GM21528 (cell line): ENCODE results near the gene EHD2.
"Not testable (repeated sequence)": the region's sequence is repeated elsewhere in the genome, so short reads cannot be mapped to it uniquely, and the experiment has no call there.

Source experiments
- ATAC-seq: cut with Tn5 transposase; IDR thresholded peaks from one replicate; pipeline ENCODE4 v1.9.1; 2021; ENCODE audit warnings: mild to moderate bottlenecking, moderate library complexity; ENCODE audit not compliant: unreplicated experiment, low FRiP score

Gene EHD2

DNA sequence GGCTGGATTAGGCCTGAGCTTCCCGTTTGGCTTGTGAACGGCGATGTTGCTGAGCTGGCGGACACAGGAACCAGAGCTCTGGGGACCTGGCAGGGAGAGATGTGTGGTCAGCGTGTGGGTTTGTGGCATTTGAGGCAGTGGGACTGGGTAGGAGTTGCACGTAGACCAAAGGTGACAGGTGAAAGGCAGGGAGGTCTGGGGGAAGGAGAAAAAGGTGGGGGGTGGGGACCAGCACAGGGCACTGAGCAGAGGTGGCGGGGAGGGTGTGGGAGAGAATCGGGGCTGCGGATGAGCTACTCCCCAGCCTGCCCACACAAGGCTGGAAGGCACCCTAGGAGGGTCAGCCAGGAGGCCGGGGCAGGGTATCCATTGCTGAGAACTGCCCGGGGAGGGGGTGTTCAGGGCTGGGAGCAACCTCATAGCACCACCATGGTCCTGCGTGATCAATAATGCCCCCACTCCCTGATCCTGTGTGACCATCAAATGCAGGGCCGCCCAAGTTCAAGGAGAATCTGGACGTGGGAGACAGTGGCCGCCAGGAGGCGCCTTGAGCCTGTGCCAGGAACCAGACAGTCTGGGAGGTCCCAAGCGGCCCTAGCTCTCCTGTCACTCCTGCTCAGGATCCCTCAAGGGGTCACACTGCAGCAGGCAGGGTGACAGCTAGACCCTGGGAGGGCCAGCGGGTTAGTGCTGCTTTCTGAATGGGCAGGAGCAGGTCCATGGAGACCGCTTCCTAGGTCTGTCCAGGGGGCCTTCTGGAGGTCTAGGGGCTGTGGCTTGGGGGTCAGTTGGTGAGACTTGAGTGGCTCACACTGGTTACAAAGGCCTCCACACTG lies 52.5 kb downstream of the EHD2 start:
- no peak for ATAC-seq

DNA sequence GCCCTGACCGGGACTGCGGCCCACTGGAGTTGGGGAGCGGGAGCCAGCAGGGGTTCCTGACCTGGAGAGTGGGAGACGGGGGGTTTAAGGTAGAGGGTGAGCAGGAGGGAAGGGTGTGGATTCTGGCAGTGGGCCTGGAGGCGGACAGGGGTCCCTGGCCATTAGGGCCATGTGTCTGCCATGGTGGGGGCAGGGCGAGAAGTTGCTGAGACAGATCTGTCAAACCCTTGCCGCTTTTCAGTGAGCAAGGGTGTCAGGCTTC lies 53.1 kb downstream of the EHD2 start:
- ATAC-seq: no peak

DNA sequence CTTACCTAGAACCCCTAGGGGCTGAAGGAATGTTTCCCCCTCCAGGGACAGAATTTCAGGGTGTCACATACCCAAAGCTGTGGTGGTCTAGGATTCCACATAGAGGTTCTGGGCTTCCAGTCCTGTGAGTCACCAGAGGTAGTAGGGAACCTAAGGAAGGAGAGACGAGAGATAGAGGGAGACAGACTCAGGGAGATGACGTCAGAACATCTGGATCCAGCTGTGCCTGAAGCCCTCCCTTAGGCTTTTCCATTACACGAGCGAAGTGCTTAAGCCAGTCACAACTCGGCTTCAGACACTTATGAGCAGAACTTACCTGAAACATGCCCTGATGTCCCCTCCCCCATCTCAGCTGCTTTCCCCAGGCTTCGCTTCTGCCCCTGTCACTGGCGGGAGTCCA lies 53.4 kb downstream of the EHD2 start:
- ATAC-seq: no peak

DNA sequence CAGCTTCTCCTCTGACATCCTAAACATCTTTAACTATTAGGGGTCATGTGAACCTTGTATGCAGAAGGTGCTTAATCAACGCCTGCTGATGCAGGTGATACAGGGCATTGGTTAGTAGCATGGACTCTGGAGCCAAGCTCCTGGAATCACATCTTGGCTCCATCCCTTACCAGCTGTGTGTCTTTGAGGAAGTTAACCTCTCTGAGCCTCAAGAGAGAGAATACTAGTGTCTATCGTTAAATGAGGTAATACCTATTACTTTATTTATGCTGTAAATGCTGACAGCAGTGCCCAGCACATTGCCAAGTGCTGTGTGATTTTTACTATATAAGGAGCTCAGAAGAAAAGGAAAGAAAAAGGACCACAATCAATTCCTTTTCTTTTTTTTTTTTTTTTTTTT lies 54.1 kb downstream of the EHD2 start:
- ATAC-seq: no peak

DNA sequence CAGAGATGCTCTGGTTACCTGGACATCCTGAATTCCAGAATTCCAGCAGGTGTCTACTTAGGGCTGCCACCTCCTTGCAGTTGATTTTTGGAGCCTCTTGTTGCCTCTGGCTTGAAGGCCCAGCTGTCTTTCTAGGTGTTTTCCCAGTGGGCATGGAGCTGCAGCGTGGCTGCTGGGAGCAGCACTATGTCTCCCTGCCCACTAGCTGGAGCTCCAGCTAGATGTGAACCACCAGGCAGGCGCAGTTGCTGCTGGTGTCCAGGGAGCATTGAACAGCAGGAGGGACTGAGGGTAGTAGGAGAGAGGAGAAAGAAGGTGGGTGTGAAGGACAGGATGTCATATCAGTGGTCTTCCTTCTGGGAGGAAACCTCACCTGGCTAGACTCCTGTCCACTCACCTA lies 55.4 kb downstream of the EHD2 start:
- no peak for ATAC-seq

DNA sequence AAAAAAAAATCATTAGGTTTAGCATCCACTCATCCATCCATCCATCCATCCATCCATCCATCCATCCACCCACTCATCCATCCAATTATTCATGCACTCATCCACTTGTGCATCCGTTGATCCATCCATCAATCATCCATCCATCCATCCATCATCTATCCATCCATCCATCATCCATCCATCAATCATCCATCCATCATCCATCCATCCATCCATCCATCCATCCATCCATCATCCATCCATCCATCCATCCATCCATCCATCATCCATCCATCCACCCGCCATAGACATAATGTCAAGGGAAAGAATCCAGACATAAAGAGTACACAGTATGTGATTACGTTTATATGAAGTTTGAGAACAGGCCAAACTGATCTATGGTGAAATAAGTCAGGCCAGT lies 56.3 kb downstream of the EHD2 start:
- ATAC-seq: no peak

DNA sequence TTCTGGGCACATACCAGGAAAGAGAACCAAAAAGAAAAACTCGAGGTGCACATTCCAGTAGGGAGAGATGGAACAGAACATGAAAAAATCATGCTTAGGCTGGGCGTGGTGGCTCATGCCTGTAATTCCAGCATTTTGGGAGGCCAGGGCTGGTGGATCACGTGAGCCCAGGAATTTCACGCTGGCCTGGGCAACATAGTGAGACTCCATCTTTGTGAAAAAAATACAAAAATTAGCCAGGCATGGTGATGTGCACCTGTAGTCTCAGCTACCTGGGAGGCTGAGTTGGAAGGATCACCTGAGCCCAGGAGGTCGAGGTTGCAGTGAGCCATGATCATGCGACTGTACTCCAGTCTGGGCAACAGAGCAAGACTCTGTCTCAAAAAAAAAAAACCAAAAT lies 58.1 kb downstream of the EHD2 start:
- ATAC-seq: not testable (repeated sequence)

DNA sequence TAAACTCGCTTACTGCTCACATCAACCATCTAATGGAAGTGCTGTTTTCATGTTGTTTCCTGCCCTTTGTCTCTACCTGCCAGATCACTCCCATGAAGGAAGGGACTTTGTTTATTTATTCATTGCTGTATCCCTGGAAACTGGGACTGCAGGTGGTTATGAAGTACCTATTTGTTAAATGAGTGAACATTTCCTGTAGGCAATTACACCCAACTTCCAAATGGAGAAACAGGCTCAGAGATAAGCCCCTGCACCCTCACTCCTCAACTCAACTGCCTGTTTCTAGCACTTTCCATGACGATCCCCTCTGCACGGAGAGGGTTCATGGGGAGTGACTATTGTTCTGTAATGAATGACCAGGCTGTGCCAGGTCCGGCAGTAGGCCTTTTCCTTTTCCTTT lies 63.3 kb downstream of the EHD2 start:
- no peak for ATAC-seq

DNA sequence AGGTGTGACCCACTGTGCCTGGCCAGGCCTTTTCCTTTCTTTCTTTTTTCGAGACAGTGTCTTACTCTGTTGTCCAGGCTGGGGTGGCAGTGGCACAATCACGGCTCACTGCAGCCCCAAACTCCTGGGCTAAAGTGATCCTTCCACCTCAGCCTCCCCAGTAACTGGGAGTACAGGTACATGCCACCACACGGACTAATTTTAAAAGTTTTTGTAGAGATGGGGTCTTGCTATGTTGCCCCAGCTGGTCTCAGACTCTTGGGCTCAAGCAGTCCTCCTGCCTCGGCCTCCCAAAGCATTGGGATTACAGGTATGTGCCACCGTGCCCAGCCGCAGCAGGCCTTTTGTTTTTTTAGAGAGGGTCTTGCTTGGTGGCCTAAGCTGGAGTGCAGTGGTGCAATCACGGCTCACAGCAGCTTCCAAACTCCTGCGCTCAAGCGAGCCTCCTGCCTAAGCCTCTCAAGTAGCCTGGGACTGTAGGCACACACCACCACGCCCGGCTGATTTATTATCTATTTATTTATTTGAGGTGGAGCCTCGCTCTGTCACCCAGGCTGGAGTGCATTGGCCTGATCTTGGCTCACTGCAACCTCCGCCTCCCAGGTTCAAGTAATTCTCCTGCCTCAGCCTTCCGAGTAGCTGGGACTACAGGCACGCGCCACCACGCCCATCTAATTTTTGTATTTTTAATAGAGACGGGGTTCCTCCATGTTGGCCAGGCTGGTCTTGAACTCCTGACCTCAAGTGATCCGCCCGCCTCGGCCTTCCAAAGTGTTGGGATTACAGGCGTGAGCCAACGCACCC lies 64.2 kb downstream of the EHD2 start:
- ATAC-seq: not testable (repeated sequence)

DNA sequence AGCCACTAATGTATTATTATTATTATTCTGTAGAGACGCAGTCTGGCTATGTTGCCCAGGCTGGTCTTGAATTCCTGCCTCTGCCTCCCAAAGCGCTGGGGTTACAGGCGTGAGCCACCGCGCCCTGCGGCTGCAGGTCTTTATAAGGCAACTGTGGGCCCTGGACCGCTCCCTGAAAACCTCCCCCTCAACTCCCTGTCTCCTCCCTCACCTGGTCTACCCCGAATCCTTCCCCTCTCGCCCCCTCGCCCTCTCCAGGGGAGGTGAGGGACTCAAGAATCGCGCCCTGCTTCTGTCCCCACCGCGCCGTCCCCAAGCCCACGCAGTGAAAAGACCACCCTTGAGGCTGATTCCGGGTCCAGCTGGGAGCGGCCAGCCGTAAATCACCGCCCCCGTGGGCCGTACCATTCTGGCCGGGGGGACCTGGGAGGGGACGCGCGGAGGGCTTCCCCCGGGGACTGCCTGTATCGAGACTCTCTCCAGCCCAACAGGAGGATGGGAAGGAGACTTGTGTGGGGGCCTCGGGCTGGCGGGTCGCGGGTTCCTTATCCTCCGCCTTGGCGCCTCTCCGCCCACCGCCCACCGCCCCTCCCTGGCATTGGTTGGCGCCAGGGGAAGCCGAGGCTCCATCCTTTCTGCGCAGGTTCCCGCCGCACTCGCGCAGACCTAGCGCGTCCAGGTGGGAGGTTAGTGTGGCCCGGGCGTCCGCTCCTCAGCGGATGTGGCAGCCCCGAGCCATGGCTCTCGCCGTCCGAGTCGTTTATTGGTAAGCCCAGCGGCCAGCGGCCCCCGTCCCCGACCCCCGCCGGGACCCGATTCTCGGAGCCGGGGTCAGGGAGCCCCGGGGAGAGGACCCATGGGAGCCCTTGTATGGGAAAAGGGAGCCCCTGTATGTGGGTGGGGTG lies 65.1 kb downstream of the EHD2 start, which contains the start of gene SELENOW:
Gene SELENOW, plus strand, starts transcription at position 655 of the 905 bp plus-strand sequence. Its CDS starts 83 bp downstream, at position 738.
- ATAC-seq: peak; percentile 64

DNA sequence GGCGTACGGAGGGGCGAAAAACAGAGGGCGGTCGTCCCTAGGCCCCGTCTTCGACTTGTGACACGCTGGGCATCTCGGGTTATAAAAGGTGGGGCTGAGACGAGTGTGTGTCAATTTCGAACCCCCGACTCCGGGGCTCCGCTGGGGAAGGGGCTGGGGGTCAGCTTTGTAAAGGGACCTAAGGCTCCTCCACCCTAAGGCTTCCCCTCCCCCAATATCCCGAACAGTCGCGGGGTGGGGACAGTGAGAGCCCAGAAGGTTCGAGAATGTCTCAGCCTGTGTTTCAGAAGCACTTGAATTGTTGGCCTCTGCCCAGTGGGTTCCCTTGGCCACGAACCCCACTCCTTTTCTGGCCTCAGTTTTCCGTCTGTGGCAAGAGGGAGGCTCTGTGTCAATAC lies 65.7 kb downstream of the EHD2 start:
- ATAC-seq: no peak

DNA sequence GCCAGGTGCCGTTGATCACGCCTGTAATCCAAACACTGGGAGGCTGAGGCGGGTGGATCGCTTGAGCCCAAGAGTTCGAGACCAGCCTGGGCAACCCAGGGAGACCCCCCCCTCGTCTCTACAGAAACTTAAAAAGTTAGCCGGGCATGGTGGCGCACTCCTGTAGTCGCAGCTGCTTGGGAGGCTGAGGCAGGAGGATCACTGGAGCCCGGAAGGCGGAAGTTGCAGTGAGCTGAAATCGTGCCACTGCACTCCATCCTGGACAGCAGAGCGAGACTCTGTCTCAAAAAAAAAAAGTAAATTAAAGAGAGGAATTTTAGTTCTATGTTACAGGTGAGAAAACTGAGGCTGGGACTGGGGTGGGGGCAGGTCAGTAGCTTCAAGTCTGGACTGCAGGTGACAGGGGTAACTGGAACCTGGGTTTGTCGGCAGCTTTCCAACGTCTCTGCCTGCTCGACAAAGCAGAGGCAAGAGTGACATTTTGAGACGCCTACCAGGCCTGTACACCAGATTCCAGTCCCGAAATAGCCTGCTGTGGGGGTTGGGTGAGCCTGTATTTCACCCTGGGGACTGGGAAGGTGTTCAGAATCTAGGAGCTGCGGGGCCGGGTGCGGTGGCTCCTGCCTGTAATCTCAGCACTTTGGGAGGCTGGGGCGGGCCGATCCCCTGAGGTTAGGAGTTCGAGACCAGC lies 66.4 kb downstream of the EHD2 start:
- ATAC-seq: no peak

DNA sequence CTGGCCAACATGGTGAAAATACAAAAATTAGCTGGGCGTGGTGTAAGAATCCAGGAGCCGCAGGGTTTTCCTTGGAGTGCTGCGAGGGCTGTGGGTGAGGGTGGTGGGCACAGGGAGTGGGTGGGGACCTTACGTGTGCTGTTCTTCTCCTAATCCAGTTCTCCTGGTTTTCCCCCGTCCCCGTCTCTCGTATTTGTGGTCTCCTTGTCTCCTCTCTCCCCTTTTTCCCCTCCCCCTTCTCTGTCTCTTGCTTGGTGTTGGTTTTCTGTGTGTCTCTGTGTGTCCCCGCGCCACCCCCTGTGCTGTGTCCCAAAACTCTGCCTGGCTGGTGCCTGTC lies 67.0 kb downstream of the EHD2 start:
- no peak for ATAC-seq

DNA sequence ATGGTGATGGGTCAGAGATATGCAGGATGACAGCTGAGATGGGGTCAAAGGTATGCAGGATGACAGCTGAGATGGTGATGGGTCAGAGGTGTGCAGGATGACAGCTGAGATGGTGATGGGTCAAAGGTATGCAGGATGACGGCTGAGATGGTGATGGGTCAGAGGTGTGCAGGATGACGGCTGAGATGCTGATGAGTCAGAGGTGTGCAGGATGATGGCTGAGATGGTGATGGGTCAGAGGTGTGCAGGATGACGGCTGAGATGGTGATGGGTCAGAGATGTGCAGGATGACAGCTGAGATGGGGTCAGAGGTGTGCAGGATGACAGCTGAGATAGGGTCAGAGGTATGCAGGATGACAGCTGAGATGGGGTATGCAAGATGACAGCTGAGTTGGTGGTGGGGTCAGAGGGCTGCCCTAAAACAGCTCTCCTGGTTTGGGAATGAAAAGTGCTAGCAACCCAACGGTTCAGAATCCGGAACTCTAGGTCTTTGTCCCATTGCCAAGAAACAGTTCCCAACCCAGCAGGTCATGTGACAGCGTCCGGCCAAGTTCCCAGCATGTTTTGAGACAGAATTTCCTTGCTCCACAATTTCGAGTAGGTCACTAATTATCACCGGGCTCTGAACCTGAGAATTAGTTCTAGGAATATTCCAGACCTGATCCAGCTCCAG lies 68.5 kb downstream of the EHD2 start:
- no peak for ATAC-seq

DNA sequence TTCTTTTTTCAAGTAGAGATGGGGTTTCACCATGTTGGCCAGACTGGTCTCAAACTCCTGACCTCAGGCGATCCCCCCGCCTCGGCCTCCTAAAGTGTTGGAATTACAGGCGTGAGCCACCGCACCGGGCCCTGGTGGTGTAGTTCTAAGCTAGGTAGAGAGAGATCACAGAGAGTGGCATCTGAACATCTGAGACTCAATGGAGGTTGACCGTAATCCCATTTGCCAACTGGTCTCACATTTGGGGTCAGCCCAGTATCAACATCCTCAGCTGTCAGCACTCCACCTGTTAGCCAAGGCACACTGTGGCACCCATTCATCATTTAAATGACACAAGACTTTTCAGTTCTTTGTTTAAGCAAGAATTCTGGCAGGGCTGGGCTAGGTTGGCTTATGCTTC lies 73.3 kb downstream of the EHD2 start:
- ATAC-seq: no peak

DNA sequence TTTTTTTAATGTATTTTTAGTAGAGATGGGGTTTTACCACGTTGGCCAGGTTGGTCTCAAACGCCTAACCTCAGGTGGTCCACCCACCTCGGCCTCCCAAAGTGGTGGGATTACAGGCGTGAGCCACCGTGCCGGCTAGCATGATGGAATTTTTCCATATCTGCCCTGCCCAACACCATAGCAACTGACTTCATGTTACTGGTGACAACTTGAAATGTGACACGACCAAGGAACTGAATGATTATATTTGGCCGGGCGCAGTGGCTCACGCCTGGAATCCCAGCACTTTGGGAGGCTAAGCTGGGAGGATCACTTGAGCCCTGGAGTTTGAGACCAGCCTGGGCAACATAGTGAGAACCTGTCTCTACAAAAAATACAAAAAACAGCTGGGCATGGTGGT lies 74.1 kb downstream of the EHD2 start:
- ATAC-seq: not testable (repeated sequence)

DNA sequence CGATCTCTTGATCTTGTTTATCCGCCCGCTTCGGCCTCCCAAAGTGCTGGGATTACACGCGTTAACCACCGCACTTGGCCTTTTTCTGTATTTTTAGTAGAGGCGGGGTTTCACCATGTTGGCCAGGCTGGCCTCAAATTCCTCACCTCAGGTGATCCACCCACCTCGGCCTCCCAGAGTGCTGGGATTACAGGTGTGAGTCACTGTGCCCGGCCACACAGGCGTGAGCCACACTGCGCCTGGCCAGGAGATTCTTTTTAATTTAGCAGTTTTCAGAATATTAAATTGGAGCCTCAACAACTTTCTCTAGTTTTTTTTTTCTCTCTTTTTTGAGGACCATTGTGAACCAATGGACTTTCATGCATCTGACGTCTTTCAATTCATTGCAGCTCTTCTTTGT lies 76.6 kb downstream of the EHD2 start:
- ATAC-seq: not testable (repeated sequence)

DNA sequence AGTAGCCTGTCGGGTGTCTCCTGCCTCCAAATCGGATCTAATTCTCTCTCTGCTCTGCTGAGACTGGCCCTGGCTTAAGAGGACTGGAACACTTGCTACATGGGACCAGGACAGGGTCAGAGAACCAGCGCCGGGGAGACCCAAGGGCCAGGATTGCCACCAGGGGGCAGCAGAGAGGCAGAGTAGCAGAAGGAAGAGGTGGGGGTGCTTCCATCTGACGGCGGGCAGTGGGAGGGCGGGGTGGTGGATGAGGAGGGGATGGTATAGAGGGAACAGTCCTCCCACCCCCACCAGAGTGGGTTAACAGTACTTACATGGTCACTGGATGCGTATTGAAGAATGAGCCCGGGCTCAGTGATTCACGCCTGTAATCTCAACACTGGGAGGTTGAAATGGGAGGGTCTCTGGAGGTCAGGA lies 77.2 kb downstream of the EHD2 start:
- no peak for ATAC-seq

DNA sequence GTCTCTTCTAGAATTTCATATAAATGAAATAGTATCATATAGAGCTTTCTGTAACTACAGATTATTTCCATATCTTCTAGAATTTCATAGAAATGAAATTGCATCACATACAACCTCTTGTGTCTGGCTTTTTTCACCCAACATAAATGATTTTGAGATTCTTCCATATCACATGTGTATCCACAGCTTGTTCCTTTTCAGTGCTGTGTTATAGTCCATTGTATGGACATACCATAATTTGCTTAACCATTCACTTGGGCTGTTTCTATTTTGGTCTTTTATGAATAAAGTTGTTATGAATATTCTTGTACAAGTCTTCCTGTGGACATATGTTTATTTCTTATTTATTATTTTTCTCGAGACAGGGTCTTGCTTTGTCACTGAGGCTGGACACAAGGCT lies 79.4 kb downstream of the EHD2 start:
- ATAC-seq: no peak
